WI38 (cell line): Measurements from ENCODE around the gene BCKDHA.

Experiments used
- H3K4me3 ChIP-seq: 2 replicates; pipeline ENCODE4 v1.5.1; 2011; ENCODE audit warnings: low read depth, mild to moderate bottlenecking, control low read depth, low read length
- CTCF ChIP-seq: IDR thresholded peaks from 2 replicates; pipeline ENCODE4 v1.5.1; 2012; ENCODE audit warnings: low read depth, mild to moderate bottlenecking, control low read depth, low read length

The BCKDHA gene

GRCh38 chr19:41359741-41360140, 37.9 kb upstream of the BCKDHA start:
- H3K4me3 ChIP-seq, result no peak overlapping the region
- no peak for TF ChIP-seq CTCF

- no peak overlapping the region for H3K4me3 ChIP-seq
- TF ChIP-seq CTCF, result no peak
Measured at GRCh38 chr19:41362143-41362847, 35.3 kb upstream of the BCKDHA start.

- TF ChIP-seq CTCF, result no peak
- H3K4me3 ChIP-seq, result peak overlapping the region; percentile 74
Measured at GRCh38 chr19:41363371-41363752, 34.3 kb upstream of the BCKDHA start.

GRCh38 chr19:41363753-41364523, 33.7 kb upstream of the BCKDHA start, which contains the start of gene B9D2:
TSS of gene B9D2 (minus strand) at chr19:41364149. CDS start at chr19:41363519, 630 bp downstream.
- peak within 1 kb of the TSS; percentile 74 for H3K4me3 ChIP-seq
- no peak for TF ChIP-seq CTCF

GRCh38 chr19:41364524-41365391, 32.9 kb upstream of the BCKDHA start:
- H3K4me3 ChIP-seq, result peak overlapping the region; percentile 74
- TF ChIP-seq CTCF, result no peak

- TF ChIP-seq CTCF, result no peak
- no peak overlapping the region for H3K4me3 ChIP-seq
Measured at GRCh38 chr19:41366089-41366488, 31.5 kb upstream of the BCKDHA start.
